ENCODE measurements around the gene MIS18BP1. TPM values are rescaled to one million over a fixed set of nuclear protein-coding genes. Genes with fewer than 3 reads are reported as not detected.
"Not testable (repeated sequence)": the region's sequence is repeated elsewhere in the genome, so short reads cannot be mapped to it uniquely, and the experiment has no call there.

The MIS18BP1 gene
- total RNA-seq, 1 donor from 2014 or later = 51.3 TPM

DNA sequence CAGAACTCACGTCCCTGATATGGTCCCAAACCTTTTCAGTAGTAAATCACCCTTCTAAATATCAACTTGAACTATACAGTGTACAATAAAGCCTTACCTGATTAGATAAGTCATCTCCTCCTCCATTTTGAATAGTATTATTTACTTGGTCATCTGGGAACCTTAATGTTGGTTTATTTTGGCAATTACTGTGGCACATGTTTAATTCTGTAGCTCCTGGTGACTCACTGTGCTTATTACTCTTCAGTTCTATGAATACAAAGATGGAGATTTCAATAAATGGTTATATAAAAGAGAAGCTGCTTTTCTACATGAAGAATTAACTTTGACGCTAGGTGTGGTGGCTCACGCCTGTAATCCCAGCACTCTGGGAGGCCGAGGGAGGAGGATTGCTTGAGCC is 25.4 kb downstream of the MIS18BP1 start:
- Mint-ChIP-seq H3K9me3 (ENCODE audit: unreplicated experiment) (no peaks in the 10 kb centered on the region), H3K36me3 (ENCODE audit: low read depth, unreplicated experiment) (peaks cover 18% of the 10 kb centered on the region), H3K27me3 (ENCODE audit: unreplicated experiment) (no peaks in the 10 kb centered on the region), H3K4me1 (ENCODE audit: unreplicated experiment) (no peaks in the 10 kb centered on the region), H3K4me3 (ENCODE audit: unreplicated experiment) (no peak overlapping the region), H3K27ac (ENCODE audit: unreplicated experiment) (peak overlapping the region; percentile 17)
- DNase-seq (ENCODE audit: low spot score) = no peak
- TF ChIP-seq CTCF (IDR thresholded peaks at IDR 0.05; ENCODE audit: unreplicated experiment) = no peak

GRCh38 chr14:45222485-45223262 is 30.3 kb downstream of the MIS18BP1 start:
- no peaks in the 10 kb centered on the region for H3K27me3 Mint-ChIP-seq (ENCODE audit: unreplicated experiment)
- DNase-seq (ENCODE audit: low spot score) = no peak
- TF ChIP-seq CTCF (IDR thresholded peaks at IDR 0.05; ENCODE audit: unreplicated experiment) = no peak
- H3K4me3 Mint-ChIP-seq (ENCODE audit: unreplicated experiment) = peak overlapping the region; percentile 35
- H3K36me3 Mint-ChIP-seq (ENCODE audit: low read depth, unreplicated experiment) = peaks cover 17% of the 10 kb centered on the region
- H3K9me3 Mint-ChIP-seq (ENCODE audit: unreplicated experiment) = no peaks in the 10 kb centered on the region
- no peak overlapping the region for H3K27ac Mint-ChIP-seq (ENCODE audit: unreplicated experiment)
- H3K4me1 Mint-ChIP-seq (ENCODE audit: unreplicated experiment) = no peaks in the 10 kb centered on the region

GRCh38 chr14:45214341-45214740 is 38.7 kb downstream of the MIS18BP1 start:
- H3K4me1 Mint-ChIP-seq (ENCODE audit: unreplicated experiment); H3K9me3 Mint-ChIP-seq (ENCODE audit: unreplicated experiment); DNase-seq (ENCODE audit: low spot score); H3K27me3 Mint-ChIP-seq (ENCODE audit: unreplicated experiment); H3K4me3 Mint-ChIP-seq (ENCODE audit: unreplicated experiment); H3K27ac Mint-ChIP-seq (ENCODE audit: unreplicated experiment): not testable (repeated sequence)
- H3K36me3 Mint-ChIP-seq (ENCODE audit: low read depth, unreplicated experiment) = peaks cover 27% of the 10 kb centered on the region

DNA sequence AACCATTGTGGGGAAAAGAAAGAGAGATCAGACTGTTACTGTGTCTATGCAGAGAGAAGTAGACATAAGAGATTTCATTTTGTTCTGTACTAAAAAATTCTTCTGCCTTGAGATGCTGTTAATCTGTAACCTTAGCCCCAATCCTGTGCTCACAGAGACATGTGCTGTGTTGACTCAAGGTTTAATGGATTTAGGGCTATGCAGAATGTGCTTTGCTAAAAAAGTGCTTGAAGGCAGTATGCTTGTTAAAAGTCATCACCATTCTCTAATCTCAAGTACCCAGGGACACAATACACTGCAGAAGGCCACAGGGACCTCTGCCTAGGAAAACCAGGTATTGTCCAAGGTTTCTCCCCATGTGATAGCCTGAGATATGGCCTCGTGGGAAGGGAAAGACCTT is 39.3 kb downstream of the MIS18BP1 start:
- H3K27ac Mint-ChIP-seq (ENCODE audit: unreplicated experiment); H3K4me1 Mint-ChIP-seq (ENCODE audit: unreplicated experiment); H3K27me3 Mint-ChIP-seq (ENCODE audit: unreplicated experiment); H3K9me3 Mint-ChIP-seq (ENCODE audit: unreplicated experiment); H3K4me3 Mint-ChIP-seq (ENCODE audit: unreplicated experiment); DNase-seq (ENCODE audit: low spot score): not testable (repeated sequence)
- H3K36me3 Mint-ChIP-seq (ENCODE audit: low read depth, unreplicated experiment) = peaks cover 27% of the 10 kb centered on the region

- H3K27me3 Mint-ChIP-seq (ENCODE audit: unreplicated experiment) = peaks cover 2% of the 10 kb centered on the region
- H3K9me3 Mint-ChIP-seq (ENCODE audit: unreplicated experiment) = no peaks in the 10 kb centered on the region
- no peak for TF ChIP-seq CTCF (IDR thresholded peaks at IDR 0.05; ENCODE audit: unreplicated experiment)
- H3K4me1 Mint-ChIP-seq (ENCODE audit: unreplicated experiment) = peaks cover 8% of the 10 kb centered on the region
- H3K36me3 Mint-ChIP-seq (ENCODE audit: low read depth, unreplicated experiment) = peaks cover 26% of the 10 kb centered on the region
- H3K4me3 Mint-ChIP-seq (ENCODE audit: unreplicated experiment) = peak overlapping the region; percentile 28
- H3K27ac Mint-ChIP-seq (ENCODE audit: unreplicated experiment) = peak overlapping the region; percentile 0
- DNase-seq (ENCODE audit: low spot score) = no peak
Observed at GRCh38 chr14:45212231-45212630, 40.8 kb downstream of the MIS18BP1 start.

DNA sequence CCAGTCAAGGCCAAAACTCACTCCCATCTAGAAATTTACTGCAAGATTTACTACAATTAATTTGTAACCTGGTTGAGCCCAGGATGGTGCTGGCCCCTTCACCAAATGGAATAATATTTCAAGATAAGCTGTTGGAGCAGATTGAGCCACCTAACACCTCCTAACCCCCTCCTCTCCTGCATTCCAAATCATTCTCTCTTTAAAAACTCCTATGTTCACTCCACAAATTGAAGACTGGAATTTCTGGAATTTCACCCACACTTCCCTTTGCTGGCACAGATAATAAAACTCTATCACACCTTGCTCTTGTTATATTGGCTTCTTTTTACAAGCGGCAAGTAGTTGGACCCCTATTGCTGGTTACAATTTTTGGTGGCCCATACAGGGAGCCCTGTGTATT is 41.7 kb downstream of the MIS18BP1 start:
- H3K4me1 Mint-ChIP-seq (ENCODE audit: unreplicated experiment) = peaks cover 8% of the 10 kb centered on the region
- H3K9me3 Mint-ChIP-seq (ENCODE audit: unreplicated experiment) = no peaks in the 10 kb centered on the region
- no peak for DNase-seq (ENCODE audit: low spot score)
- peaks cover 2% of the 10 kb centered on the region for H3K27me3 Mint-ChIP-seq (ENCODE audit: unreplicated experiment)
- H3K36me3 Mint-ChIP-seq (ENCODE audit: low read depth, unreplicated experiment) = peaks cover 30% of the 10 kb centered on the region
- H3K27ac Mint-ChIP-seq (ENCODE audit: unreplicated experiment) = no peak overlapping the region
- no peak for TF ChIP-seq CTCF (IDR thresholded peaks at IDR 0.05; ENCODE audit: unreplicated experiment)
- H3K4me3 Mint-ChIP-seq (ENCODE audit: unreplicated experiment) = no peak overlapping the region
